Activated T-cell treated with anti-CD3 and anti-CD28 coated beads for 48 hours (primary cell): ENCODE measurements around the gene CORO2B.
"Not testable (repeated sequence)": the region's sequence is repeated elsewhere in the genome, so short reads cannot be mapped to it uniquely, and the experiment has no call there.

Experiments
- DNase-seq: peaks from one replicate; pipeline ENCODE4 v3.0.0-alpha.2; 2020; ENCODE audit warnings: low read depth

Gene CORO2B

DNA sequence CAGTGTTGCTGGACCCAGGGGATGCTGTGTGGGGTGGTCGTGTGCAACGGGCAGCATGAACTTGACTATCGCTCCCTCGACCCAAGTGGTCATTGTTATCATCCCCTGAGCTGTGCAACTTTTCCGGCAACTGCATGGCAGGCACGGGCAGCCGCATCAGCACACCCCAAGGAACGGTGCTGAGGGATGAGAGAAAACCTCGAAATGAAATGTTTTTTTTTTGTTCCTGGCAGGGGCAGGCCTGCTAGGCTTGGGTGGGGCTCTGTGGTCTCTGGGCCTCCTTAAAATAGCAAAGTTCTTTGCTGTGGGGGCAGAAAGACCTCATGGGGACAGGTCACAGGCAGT is 51.4 kb downstream of the CORO2B start:
- no peak for DNase-seq

GRCh38 chr15:68630836-68631235 is 52.0 kb downstream of the CORO2B start:
- no peak for DNase-seq

DNA sequence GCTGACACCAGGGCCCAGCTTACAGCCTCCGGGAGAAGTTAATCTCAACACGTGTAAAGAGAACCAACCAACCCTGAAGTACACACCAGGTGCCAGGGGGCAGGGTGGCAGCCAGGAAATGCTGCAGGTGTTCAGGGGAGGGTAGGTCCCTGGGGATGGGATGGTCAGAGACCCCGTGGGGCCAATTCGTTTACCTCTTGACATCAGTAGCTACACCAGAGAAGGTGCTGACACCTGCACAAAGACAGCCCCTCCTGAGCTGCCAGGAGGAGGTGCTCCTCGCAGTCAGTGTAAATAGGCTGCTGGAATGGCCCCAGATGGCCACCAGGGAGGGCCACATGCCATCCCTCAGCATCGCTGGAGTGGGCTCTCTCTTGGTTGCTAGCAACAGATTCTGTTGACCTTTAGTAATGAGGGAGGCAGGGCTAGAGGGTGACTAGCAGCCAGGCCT is 52.8 kb downstream of the CORO2B start:
- DNase-seq: no peak

GRCh38 chr15:68632101-68632500 is 53.3 kb downstream of the CORO2B start:
- DNase-seq: no peak

DNA sequence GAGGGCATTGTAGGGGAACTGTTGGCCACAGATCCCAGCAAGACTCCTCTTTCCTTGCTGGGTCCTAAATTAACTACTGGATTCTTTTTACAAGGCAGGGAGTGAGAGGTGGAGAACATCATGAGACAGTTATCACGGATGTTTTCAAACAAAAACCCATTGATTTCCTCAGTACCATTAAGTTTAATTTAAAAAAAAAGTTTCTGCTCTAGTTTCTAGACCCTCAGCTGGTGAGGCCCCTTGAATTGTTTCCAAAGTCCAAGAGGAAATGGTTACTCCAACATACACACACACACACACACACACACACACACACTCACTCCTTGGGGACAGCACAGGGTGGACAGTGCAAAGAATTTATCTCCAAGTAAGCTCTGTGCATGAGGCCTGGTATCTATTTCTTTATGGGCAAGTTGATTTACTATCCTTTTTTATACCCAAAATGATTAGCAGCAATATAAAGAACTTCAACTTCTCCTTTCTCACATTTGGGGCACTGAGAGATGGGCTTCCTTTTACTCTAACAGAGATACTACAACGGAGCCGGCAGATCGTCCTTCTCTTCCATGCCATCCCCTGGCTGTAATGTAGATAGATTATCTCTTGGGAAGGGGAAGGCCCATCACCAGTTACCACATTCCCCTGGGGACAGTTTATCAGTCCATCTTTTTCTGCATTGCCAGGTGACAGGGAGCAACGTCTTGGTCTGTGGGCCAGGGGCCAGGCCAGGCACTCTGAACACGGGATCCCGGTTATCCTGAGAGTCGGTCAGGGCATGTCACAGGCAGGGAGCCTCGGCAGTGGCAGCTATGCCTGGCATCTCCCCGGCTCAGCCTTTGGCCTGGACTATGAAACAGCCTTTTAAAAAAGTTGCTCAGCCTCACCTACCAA is 54.7 kb downstream of the CORO2B start:
- no peak for DNase-seq

DNA sequence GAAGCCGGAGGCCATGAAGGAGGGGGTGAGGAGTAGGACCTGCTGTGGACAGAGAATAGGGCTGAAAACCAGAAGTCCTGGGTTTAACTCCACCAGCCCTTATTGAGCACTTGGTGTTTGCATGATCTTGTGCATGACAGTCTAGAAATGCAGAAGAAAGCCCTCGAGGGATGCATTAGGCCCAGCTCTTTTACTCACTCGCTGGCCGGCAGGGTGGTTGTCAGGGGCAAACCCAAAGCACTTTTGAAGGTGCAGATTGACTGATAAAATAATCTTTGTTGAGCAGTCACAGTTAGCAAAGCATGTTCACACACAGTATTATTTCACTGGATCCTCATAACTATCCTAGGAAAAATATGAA is 55.3 kb downstream of the CORO2B start:
- DNase-seq: no peak

GRCh38 chr15:68634531-68634930 is 55.7 kb downstream of the CORO2B start:
- DNase-seq: no peak

DNA sequence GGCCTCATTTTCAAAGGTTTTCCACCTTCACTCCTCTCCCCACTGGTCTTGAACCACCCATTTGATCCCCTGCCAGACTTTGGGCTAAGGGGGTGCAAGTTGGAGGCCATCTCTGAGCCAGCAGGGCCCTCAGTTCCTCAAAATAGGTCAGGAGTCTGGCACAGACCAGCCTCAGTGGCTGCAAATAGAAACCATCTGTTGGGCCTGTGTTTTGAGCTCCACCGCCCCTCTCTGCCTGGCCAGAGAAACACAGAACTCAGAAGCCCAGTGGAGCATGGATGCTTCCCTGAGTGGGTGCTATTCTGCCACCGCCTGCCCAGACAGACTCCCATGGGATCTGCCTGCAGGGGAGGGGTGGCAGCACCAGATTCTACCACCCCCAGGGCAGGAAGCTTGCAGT is 56.3 kb downstream of the CORO2B start:
- no peak for DNase-seq

DNA sequence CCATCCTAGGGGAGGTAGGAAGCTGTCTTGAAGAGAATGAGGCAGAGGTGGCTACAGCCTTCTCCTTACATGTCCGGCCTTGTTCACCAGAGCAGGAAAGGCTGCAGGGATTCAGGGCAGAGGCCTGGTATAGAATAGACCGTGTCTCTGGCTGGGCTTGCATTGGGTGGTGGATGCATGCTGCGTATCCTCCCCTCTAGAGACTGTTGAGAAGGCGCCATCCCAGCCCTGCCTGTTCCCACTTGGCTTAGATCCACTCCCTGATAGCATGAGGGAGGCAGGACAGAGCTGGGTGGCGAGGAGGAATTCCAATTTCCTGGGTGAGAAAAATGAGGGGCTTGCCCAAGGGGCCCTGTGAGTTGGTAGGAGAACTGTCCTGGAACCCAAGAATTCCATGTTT is 57.5 kb downstream of the CORO2B start:
- no peak for DNase-seq

DNA sequence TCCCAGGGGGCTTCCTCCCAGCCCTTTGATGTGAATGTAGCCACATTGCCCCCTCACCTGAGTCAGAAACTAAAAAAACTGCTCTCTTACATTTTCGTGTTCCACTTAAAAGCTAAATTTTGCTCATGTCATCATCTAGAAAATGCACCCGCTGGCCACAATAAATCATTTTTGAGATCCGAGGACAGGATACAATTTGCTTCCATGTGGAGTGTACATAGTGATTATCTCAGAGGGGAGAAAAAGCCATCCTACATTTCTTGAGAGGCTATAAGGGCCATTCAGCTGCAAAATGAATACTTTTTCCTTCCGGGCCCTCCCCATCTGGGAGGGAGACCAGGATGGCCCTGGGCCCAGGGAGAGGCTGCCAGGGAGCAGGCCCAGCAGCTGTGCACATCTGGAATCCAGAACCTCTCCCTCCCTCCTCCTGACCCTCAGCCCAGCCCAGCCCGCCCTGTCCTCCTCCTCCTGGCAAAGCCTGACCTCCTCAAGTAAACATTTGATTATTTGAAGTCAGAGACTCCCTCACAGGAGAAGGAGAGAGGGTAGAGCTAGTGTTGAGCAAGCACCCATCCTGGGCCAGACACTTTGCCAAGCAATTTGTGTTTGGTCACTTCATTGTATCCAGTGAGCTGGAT is 59.1 kb downstream of the CORO2B start:
- DNase-seq: no peak

DNA sequence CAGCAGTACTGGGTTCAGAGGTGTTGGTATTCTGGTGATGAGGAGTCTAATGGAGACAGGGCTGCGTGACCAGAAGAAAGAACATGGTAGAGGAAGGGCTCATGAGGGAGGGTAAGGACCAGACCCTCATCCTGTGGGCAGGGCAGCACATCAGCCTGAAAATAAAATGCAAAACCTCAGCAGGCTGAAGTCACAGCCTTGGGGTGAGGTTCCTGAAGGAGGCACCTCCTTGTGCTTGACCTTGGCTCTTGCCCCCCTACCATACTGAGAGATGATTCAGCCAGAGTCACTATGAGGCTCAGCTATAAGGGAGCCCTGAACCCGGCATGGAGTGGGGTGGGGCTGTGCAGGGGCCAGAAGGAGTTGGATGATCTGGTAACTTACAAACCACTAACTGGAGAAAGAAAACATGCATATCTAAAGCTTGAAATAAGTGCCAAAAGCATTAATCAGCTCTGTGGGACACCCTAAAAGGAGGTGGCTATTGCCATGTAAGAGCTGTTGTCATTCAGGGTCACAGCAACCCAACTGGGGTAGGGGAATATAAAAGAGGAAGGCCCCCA is 60.2 kb downstream of the CORO2B start:
- DNase-seq: no peak

GRCh38 chr15:68639926-68640600 is 61.3 kb downstream of the CORO2B start:
- DNase-seq: no peak

DNA sequence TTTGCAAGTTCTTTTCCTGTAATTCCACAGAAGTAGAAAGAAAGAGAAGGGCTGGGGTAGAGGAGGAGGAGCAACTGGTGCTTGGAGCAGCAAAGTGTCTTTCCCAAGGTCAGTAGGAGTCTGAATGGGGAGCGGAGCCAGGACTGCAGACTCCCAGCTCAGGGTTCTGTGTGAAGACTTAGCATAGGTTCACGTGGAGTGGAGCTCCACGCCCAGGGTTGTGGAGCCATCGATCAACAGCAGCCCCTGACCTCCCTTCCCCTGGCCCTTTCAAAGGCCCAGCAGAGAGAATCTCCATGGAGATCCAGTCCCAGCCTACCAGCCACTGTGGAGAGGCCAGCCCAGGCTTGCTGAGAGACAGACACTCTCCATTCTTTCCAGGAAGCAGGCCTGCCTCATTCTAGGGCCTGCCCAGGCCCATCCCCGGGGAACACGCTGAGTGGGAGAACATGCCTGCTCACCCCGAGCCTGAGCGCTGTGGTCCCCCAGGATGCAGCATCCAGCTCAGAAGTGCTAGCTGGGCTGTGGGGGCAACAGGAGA is 62.1 kb downstream of the CORO2B start:
- DNase-seq: no peak

GRCh38 chr15:68641376-68641775 is 62.6 kb downstream of the CORO2B start:
- no peak for DNase-seq

GRCh38 chr15:68642491-68642845 is 63.7 kb downstream of the CORO2B start:
- DNase-seq: no peak

- no peak for DNase-seq
Measured at GRCh38 chr15:68643216-68643830, 64.5 kb downstream of the CORO2B start.

GRCh38 chr15:68644083-68644904 is 65.5 kb downstream of the CORO2B start:
- no peak for DNase-seq

DNA sequence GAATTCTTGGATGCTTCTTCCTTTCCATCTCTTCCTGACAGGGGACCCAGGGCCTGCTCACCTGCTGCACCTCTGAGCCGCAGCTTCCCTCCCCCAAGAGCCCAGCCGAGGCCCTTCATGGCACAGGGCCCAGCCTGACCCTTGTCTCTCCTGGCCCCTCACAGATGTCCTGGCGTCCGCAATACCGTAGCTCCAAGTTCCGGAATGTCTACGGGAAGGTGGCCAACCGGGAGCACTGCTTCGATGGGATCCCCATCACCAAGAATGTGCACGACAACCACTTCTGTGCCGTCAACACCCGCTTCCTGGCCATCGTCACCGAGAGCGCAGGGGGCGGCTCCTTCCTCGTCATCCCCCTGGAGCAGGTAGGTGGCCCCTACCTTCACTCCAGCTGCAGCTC is 66.2 kb downstream of the CORO2B start:
- no peak for DNase-seq

GRCh38 chr15:68646156-68646555 is 67.4 kb downstream of the CORO2B start:
- no peak for DNase-seq

DNA sequence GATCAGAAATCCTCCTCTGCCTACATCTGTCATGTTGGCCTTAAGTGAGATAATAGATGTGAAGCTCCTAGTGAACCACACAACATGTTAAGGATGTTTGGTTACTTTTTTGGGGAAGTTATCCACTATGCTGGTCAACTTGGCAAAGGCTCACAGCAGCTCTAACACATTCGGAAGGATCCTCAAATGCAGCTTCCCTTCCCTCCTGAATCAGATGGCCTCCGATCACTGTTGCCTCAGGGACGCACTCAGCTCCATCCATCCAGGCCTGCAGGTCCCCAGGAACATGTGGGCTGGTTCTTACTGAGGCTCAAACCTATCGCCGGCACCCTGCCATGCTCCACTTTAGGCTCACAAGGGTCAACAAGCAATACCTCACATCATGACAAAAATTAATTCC is 67.9 kb downstream of the CORO2B start:
- no peak for DNase-seq

DNA sequence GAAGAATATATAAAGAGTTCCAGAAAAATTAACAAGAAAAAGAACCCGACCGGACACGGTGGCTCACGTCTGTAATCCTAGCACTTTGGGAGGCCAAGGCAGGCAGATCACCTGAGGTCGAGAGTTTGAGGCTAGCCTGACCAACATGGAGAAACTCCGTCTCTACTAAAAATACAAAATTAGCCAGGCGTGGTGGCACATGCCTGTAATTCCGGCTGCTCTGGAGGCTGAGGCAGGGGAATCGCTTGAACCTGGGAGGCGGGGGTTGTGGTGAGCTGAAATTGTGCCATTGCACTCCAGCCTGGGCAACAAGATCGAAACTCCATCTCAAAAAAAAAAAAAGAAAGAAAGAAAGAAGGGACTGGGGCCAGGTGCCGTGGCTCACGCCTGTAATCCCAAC is 68.6 kb downstream of the CORO2B start:
- DNase-seq: not testable (repeated sequence)
